Ishikawa (cell line): ENCODE results near the gene TTC39A.

Source experiments
- CEBPB ChIP-seq: IDR thresholded peaks from 2 replicates; pipeline ENCODE4 v1.6.1; 2012
- CREB1 ChIP-seq: IDR thresholded peaks from 2 replicates; pipeline ENCODE4 v1.6.1; 2012; ENCODE audit warnings: low read depth
- EGR1 ChIP-seq: IDR thresholded peaks from 2 replicates; pipeline ENCODE4 v1.6.1; 2012
- EP300 ChIP-seq: IDR thresholded peaks from 2 replicates; pipeline ENCODE4 v1.6.1; 2012; ENCODE audit warnings: borderline replicate concordance
- FOXM1 ChIP-seq: IDR thresholded peaks from 2 replicates; pipeline ENCODE4 v1.6.1; 2012; ENCODE audit warnings: low read depth, borderline replicate concordance
- NFIC ChIP-seq: IDR thresholded peaks from 2 replicates; pipeline ENCODE4 v1.6.1; 2012
- RAD21 ChIP-seq: IDR thresholded peaks from 2 replicates; pipeline ENCODE4 v1.6.1; 2012; ENCODE audit warnings: low read depth
- TAF1 ChIP-seq: IDR thresholded peaks from 2 replicates; pipeline ENCODE4 v1.6.1; 2012; ENCODE audit warnings: low read depth, mild to moderate bottlenecking
- TEAD4 ChIP-seq: IDR thresholded peaks from 2 replicates; pipeline ENCODE4 v1.6.1; 2012
- YY1 ChIP-seq: IDR thresholded peaks from 2 replicates; pipeline ENCODE4 v1.6.1; 2012; ENCODE audit warnings: low read depth
- ZBTB7A ChIP-seq: IDR thresholded peaks from 2 replicates; pipeline ENCODE4 v1.6.1; 2012; ENCODE audit warnings: low read depth
- TF ChIP-seq, protein P1 (sequence below): IDR thresholded peaks from 2 replicates; pipeline ENCODE4 v1.6.1; 2012; ENCODE audit warnings: low read depth, mild to moderate bottlenecking
- TF ChIP-seq, protein P2 (sequence below): IDR thresholded peaks from 2 replicates; pipeline ENCODE4 v1.6.1; 2012
- TF ChIP-seq, protein P3 (sequence below): IDR thresholded peaks from 2 replicates; pipeline ENCODE4 v1.6.1; 2012

DNA sequence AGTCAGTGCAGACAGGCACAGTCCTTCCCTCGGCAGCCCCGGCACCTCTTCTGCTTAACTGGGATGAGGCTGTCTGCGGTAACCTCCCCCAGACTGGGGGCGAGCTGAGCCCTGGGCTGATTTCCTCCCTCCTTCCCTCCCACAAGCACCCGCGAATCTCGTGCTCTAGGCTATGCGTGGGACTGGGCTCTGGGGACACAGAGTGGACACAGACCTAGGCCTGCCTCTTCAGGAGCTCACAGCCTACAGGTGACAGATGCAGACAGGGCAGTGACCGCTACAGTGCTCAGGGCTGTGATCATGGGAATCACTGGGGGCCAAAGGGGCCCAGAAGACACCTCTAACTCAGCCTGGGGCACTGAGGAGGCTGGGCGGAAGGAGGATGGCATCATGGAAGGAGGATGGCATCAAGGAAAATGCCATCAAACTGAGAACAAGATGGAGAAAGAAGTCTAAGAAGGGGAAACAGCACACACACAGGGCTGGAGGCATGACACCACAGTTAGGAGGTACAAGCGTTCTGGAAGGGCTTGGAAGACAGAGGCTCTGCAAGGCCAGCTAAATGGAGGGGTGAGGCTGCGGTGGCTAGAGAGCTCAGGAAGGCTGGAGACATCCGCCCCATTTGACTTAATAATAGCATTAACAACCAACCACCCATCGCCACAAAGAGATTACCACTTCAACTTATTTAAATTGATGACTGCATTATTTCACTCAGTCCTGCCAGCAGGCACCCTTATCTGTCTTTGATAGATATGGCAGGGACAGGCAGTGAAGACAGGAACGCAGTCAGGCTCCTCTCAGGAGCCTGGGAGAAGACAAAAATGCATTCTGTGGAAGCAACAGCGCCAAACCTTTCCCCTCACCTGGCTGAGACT lies 4.2 kb downstream of the TTC39A start:
- TF ChIP-seq ZBTB7A: no peak
- TF ChIP-seq, protein P1, sequence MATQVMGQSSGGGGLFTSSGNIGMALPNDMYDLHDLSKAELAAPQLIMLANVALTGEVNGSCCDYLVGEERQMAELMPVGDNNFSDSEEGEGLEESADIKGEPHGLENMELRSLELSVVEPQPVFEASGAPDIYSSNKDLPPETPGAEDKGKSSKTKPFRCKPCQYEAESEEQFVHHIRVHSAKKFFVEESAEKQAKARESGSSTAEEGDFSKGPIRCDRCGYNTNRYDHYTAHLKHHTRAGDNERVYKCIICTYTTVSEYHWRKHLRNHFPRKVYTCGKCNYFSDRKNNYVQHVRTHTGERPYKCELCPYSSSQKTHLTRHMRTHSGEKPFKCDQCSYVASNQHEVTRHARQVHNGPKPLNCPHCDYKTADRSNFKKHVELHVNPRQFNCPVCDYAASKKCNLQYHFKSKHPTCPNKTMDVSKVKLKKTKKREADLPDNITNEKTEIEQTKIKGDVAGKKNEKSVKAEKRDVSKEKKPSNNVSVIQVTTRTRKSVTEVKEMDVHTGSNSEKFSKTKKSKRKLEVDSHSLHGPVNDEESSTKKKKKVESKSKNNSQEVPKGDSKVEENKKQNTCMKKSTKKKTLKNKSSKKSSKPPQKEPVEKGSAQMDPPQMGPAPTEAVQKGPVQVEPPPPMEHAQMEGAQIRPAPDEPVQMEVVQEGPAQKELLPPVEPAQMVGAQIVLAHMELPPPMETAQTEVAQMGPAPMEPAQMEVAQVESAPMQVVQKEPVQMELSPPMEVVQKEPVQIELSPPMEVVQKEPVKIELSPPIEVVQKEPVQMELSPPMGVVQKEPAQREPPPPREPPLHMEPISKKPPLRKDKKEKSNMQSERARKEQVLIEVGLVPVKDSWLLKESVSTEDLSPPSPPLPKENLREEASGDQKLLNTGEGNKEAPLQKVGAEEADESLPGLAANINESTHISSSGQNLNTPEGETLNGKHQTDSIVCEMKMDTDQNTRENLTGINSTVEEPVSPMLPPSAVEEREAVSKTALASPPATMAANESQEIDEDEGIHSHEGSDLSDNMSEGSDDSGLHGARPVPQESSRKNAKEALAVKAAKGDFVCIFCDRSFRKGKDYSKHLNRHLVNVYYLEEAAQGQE: no peak
- TF ChIP-seq, protein P2, sequence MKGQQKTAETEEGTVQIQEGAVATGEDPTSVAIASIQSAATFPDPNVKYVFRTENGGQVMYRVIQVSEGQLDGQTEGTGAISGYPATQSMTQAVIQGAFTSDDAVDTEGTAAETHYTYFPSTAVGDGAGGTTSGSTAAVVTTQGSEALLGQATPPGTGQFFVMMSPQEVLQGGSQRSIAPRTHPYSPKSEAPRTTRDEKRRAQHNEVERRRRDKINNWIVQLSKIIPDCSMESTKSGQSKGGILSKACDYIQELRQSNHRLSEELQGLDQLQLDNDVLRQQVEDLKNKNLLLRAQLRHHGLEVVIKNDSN: no peak
- no peak for TF ChIP-seq EP300
- TF ChIP-seq EGR1: no peak
- TF ChIP-seq RAD21: no peak
- TF ChIP-seq YY1: no peak
- TF ChIP-seq TAF1: no peak
- TF ChIP-seq CEBPB: no peak
- no peak for TF ChIP-seq FOXM1
- TF ChIP-seq, protein P3, sequence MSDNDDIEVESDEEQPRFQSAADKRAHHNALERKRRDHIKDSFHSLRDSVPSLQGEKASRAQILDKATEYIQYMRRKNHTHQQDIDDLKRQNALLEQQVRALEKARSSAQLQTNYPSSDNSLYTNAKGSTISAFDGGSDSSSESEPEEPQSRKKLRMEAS: no peak
- no peak for TF ChIP-seq TEAD4
- TF ChIP-seq CREB1: no peak
- no peak for TF ChIP-seq NFIC
